22Rv1 (cell line): ENCODE data around the gene LZTS3.

Experiments
- ZFX ChIP-seq: fragments of 450-650 bp; IDR thresholded peaks from 2 replicates; pipeline ENCODE4 v1.6.1; 2017; ENCODE audit warnings: antibody characterized with exemption, borderline replicate concordance
- TF ChIP-seq, protein P1 (sequence below): fragments of 450-650 bp; IDR thresholded peaks from 2 replicates; pipeline ENCODE4 v1.5.1; 2017; ENCODE audit warnings: mild to moderate bottlenecking

DNA sequence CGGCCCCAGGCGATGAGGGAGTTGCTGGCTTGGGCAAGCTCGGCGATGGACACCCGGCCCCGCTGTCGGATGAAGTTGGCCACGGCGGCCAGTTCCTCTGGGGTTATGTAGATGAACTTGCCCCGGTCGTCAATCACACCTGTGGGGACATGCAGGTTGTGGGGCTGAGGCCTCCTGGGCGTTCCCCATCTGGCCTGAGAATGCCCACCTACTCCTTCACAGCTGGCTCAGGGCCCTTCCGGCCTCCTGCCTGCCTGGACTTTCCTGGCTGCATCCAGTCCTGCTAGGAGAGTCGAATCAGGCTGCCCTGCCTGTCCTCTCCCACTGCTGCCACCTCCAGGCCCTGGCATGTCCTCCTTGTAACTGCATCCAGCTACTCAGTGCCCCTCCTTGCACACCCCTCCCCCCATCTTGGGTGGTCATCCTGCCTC is 17.3 kb upstream of the LZTS3 start:
- TF ChIP-seq, protein P1, sequence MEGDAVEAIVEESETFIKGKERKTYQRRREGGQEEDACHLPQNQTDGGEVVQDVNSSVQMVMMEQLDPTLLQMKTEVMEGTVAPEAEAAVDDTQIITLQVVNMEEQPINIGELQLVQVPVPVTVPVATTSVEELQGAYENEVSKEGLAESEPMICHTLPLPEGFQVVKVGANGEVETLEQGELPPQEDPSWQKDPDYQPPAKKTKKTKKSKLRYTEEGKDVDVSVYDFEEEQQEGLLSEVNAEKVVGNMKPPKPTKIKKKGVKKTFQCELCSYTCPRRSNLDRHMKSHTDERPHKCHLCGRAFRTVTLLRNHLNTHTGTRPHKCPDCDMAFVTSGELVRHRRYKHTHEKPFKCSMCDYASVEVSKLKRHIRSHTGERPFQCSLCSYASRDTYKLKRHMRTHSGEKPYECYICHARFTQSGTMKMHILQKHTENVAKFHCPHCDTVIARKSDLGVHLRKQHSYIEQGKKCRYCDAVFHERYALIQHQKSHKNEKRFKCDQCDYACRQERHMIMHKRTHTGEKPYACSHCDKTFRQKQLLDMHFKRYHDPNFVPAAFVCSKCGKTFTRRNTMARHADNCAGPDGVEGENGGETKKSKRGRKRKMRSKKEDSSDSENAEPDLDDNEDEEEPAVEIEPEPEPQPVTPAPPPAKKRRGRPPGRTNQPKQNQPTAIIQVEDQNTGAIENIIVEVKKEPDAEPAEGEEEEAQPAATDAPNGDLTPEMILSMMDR: no peak
- TF ChIP-seq ZFX: no peak
